Measurements from ENCODE around the gene MAGEA11. TPM values are rescaled to one million over a fixed set of nuclear protein-coding genes. Genes with fewer than 3 reads are reported as not detected.

Gene MAGEA11
- total and polyA plus RNA-seq, 2 of the 8 experiments (the other 6 are each of a cell fraction or from before 2014, with no cell fraction given), result not detected

GRCh38 chrX:149715468-149715867 is 3.6 kb downstream of the MAGEA11 start:
- Histone ChIP-seq H2BK5ac (ENCODE audit: low read depth, low read length) (no peak overlapping the region), H3K79me2 (ENCODE audit: control insufficient read depth in 1 of 2, insufficient read depth in 2 of 2, low read length in 2 of 2) (no peaks in the 10 kb centered on the region), H3K56ac (replicated peaks; ENCODE audit: insufficient read length, low read depth, low read length) (no peak overlapping the region), H4K20me1 (replicated peaks in 1 of 2; ENCODE audit: control insufficient read depth in 1 of 2, insufficient read depth in 2 of 2, low read length in 2 of 2) (no peaks in the 10 kb centered on the region), H4K91ac (replicated peaks; ENCODE audit: insufficient read length, low read length) (no peak overlapping the region), H2AK5ac (ENCODE audit: low read depth, low read length) (no peak overlapping the region), H3K79me1 (ENCODE audit: low read depth, low read length) (no peaks in the 10 kb centered on the region), H2BK120ac (replicated peaks; ENCODE audit: low read depth, low read length) (no peak overlapping the region), H3K4me3 (ENCODE audit: extremely low read depth in 1 of 4, insufficient read depth in 2 of 4, low read depth in 3 of 4, low read length in 4 of 4) (no peak overlapping the region), H3K27me3 (replicated peaks in 1 of 4; ENCODE audit: control insufficient read depth in 3 of 4, extremely low read depth in 1 of 4, insufficient read depth in 3 of 4, low read length in 3 of 4) (peaks cover 0 to 6% (median 1%) of the 10 kb centered on the region in 4 experiments; a peak in 2 of 7 replicates), H4K5ac (ENCODE audit: insufficient read length, low read depth, low read length) (no peak overlapping the region), H3K4ac (replicated peaks; ENCODE audit: insufficient read length, low read depth, low read length) (no peak overlapping the region), H3K23me2 (ENCODE audit: low read depth, low read length) (no peaks in the 10 kb centered on the region), H3K23ac (ENCODE audit: insufficient read length) (no peak overlapping the region), H3K9ac (replicated peaks in 1 of 4; ENCODE audit: extremely low read depth in 1 of 4, low read depth in 3 of 4, low read length in 3 of 4) (no peak overlapping the region), H2AFZ (ENCODE audit: low read length) (no peak overlapping the region), H2BK12ac (ENCODE audit: low read depth, low read length) (no peak overlapping the region), H3K4me1 (replicated peaks in 1 of 4; ENCODE audit: control insufficient read depth in 3 of 4, insufficient read depth in 4 of 4, low read length in 3 of 4) (no peaks in the 10 kb centered on the region), H3K14ac (ENCODE audit: insufficient read length) (no peak overlapping the region), H3K4me2 (ENCODE audit: insufficient read depth in 1 of 2, low read depth in 2 of 2, low read length in 2 of 2) (no peak overlapping the region), H3K9me3 (ENCODE audit: insufficient read depth in 2 of 2, low read depth in 1 of 2, low read length in 1 of 2) (no peaks in the 10 kb centered on the region), H3K36me3 (ENCODE audit: control insufficient read depth in 2 of 4, insufficient read depth in 4 of 4, low read length in 3 of 4) (no peaks in the 10 kb centered on the region), H4K8ac (ENCODE audit: extremely low read depth, insufficient read depth, low read length) (no peak overlapping the region), H2BK15ac (ENCODE audit: low read length) (no peak overlapping the region), H2BK20ac (ENCODE audit: low read length) (no peak overlapping the region), H3K27ac (ENCODE audit: low read depth, low read length) (no peak overlapping the region), H3K18ac (ENCODE audit: extremely low read depth, low read length) (no peak overlapping the region)
- no peak for FAIRE-seq
- no peak for DNase-seq (ENCODE audit: low read depth in 1 of 2, low spot score in 2 of 2)
- ChIA-PET CTCF (ENCODE audit: partially characterized antibody) (no interaction called here), POLR2A (ENCODE audit: partially characterized antibody) (no interaction called here)
- TF ChIP-seq TAF1 (IDR thresholded peaks at IDR 0.05; ENCODE audit: low read depth, low read length) (no peak), CHD2 (IDR thresholded peaks at IDR 0.05; ENCODE audit: low read length) (no peak), CBX8 (IDR thresholded peaks at IDR 0.05; ENCODE audit: borderline replicate concordance, low read depth, low read length) (no peak), RAD21 (IDR thresholded peaks at IDR 0.05 in 1 of 2, conservative IDR thresholded peaks at IDR 0.05 in 1 of 2; ENCODE audit: low read depth in 2 of 2, low read length in 2 of 2) (no peak)
- 90% methylated on average over 2 of the region's 2 CpGs; no CpG with 5 or more reads in 1 of the 2 experiments for WGBS, 2 experiments (ENCODE audit: extremely low coverage in 1 of 2, insufficient coverage in 1 of 2, insufficient read length in 1 of 2, insufficient replicate concordance in 2 of 2, low coverage in 1 of 2, low lambda C conversion rate in 2 of 2, missing lambda C conversion rate in 1 of 2)
